MV-4-11 (cell line): Measurements from ENCODE around the gene PSD.

Source experiments
- DNase-seq: peaks from one replicate; lab custom pipeline; 2025; lab: John Stamatoyannopoulos, UW

Gene PSD

GRCh38 chr10:102438374-102438773 is 19.8 kb upstream of the PSD start:
- no peak for DNase-seq

DNA sequence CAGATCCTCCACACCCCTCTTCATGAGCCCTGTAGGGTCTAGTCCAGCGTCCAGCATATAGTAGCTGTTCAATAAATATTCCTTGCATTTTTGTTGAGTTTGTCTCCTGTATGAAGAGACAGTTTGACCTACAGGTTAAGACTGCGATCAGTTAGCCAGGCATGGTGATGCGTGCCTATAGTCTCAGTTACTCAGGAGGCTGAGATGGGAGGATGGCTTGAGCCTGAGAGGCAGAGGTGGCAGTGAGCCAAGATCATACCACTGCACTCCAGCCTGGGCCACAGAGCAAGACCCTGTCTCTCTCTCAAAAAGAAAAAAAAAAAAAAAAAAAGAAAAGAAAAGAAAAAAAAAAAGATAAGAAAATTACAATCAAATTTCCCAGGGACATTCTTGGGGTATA is 18.9 kb upstream of the PSD start:
- no peak for DNase-seq

GRCh38 chr10:102436312-102436711 is 17.7 kb upstream of the PSD start:
- DNase-seq = no peak

DNA sequence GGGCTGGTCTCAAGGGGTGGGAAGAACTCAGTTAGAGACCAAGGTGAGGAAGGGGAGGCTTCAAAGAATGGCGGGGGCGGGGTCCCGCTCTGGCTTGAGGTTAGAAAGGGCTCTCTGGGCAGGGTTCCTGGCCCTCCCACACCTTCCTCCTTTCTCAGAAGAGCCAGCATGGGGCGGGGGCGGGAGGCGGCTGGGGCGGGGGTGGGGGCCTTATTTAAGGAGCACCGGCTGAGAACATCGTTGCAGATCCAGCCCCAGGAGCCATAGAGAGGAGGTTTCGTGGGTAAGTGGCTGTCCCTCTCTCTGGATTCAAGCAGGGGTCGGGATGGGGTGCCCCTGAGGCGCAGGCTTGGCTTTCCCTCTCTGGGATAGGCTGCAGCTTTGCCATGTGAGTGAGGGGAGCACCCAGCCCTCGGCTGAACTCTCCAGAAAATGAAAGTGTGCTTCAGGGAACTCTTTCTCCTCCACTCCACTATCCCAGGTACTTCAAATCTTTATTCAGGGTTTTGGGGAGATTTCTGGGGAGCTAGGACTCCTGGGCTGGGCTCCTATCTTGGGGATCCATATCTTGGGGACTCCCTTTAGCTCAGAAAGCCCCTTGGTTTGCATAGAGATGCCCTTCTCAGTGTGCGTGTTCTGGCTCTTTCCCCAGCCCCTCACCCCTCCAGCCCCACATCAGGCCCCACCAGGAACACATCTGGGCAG is 17.1 kb upstream of the PSD start:
- peak; percentile 9 for DNase-seq

GRCh38 chr10:102435133-102435497 is 16.5 kb upstream of the PSD start:
- no peak for DNase-seq

DNA sequence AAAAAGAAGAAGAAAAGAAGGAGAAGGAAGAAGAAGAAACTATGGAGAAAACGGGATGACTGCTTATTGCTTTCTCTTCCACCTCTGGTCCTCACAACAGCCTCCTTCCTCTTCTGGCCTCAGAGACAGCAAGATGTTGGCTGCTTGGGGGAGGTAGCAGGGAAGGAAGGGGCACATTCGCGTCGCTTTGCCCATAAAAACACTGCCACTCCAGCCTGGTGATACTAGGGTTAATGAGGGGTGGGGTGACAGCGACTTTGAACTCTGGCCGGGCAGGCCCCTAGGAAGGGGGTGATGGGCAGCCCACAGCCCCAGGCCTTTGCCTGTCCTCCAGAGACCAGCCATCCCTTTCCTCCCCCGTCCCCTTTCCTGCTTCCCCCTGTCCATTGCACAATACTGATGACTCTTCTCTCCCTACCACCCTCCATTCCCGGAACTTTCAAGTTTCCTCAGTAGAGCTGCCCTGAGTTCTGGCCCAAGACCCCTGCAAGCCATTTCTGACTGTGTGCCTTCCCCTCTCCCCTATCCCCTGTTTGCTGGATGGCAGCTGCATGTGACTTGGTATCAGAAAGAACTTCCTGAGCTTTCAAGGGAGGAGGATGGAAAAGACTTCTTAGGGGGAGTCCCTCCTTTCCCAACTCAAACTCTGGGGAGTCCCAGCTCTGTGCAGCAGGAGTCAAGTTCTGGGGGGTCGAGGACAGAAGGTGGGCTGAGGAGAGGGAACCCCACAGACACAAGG is 16.0 kb upstream of the PSD start:
- DNase-seq = peak; percentile 30

DNA sequence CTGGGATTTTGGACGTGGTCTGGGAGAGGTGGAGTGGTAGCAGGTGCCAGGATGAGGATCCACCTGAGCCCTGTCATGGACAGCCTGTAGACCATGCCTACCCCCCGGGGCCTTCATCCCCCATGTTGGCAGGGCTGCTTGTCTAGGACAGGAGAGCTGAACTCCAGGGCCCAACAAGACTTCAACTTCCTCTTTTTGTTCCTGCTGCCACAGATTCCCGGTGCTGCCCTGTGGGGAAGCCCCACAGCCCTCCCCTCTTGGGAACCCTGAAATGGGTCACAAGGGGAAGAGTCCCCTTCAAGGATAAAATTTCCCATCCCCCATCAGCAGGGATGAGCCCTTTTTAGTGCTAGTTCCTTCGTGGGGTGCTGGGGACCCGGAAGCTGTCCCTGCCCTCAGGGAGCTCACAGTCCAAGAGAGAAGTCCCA is 15.0 kb upstream of the PSD start:
- DNase-seq = peak; percentile 60

DNA sequence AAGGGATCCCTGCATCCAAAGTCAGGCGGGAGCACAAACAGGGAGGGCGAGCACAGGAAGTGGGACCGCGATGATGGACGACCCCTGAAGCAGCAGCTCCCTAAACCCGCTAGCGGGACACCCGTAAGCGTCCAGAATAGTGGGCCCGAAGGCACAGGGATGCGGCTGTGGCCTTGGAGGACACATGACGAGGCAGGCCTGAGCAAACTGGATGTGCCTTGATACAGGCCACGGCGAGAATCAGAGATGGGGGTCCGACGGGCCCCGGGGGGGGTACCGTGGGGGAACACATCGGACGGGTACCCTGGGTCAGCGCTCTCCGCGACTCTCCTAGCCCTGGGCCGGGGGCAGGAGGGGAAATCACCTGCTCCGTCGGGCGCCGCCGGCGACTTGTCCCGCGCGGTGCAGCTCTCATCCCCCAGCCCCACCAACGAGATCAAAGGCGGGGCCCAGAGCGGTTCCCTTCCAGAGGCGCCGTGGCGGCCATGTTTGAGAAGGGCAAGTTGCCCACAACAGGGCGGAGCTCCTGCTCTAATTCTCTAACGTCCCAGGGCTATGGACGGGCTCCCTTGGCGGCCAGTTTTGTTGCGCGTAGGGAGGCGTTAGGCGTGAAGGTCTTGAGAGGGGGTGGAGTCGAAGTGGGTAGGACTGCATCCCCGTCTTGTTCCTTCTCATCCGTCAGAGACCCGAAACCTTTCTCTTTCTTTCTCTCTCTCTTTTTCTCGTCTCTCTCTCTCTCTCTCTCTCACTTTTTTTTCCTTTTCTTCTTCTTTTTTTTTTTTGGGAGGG is 13.8 kb upstream of the PSD start, which contains the start of gene CUEDC2:
TSS of gene CUEDC2 (minus strand) at position 413 of the 789 bp plus-strand sequence. CDS start 7,386 bp downstream, outside the sequence.
- DNase-seq = peak; percentile 96

GRCh38 chr10:102431452-102432124 is 13.0 kb upstream of the PSD start:
- DNase-seq = peak; percentile 15

GRCh38 chr10:102429468-102429867 is 10.9 kb upstream of the PSD start:
- DNase-seq = no peak

GRCh38 chr10:102426803-102427287 is 8.3 kb upstream of the PSD start:
- DNase-seq = no peak

DNA sequence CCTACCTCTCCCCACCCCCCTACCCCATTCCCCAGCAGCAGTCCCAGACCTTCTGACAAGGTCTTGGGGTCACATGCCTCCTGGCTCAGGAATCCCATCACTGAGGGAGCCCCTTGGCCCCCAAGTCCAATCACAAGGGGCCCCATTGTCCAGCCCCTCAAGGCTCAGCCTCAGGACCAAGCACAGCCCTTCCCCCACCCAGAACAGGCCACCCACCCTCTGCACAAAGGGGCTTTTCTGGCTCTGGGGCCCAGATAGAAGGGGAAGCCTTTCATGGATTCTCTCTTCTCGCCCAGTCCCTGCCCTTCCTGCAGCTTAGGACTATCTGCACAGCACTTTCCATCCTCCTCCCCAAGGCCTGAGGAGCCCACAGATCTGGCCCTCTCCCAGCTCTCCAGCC is 6.9 kb upstream of the PSD start:
- DNase-seq = no peak

- DNase-seq = no peak
Measured at GRCh38 chr10:102424916-102425315, 6.3 kb upstream of the PSD start.

- no peak for DNase-seq
Measured at GRCh38 chr10:102424145-102424544, 5.6 kb upstream of the PSD start.

DNA sequence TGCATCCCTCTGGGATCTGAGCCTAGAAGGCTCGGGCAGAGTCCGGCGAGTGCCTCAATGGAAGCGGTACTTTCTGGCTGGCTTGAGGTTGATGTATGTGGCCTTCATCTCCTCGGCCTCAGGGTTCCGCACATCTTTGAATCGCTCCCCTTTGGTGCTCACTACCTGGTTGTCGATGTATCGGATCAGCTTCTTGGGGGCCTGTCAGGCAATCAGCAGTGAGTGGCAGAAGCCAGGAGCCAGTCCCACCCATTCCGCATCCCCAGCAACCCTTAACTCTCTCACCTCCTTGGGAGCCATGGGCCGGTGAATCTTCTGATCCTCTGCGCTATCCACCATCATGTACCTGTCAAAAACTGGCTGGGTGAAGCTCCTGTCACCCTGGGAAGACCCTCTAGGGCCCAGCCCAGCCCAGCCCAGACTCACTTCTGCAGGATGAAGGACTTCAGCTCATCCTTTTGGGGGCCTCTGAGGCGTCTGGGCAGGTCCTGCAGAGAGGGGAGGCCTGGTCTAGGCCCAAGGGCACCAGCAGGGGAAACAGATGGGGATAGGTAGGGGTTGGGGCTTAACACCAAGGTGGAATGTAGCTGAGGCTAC is 4.9 kb upstream of the PSD start:
- no peak for DNase-seq

DNA sequence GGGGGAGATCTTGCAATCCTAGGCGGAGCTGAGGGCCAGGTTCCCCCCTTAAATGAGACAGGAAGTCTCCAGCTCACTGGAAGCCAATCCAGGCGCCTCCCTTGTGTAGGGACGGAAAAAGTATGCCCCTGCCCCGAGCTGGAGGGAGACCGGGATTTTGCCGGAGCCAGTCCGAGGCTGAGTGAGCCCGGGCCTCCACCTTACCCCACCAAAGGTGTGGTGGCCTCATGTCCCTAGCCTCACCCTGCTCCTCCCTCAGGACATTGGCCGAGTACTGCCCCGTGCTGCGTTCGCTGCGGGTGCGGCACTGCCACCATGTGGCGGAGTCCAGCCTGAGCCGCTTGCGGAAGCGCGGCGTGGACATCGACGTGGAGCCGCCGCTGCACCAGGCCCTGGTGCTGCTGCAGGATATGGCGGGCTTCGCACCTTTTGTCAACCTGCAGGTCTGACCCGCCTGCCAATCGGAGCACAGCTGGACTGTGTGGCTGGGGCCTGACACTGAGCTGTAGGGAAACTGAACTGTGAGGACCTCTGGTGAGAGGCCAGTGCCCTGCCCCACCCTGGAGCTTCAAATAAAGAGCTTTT is 4.1 kb upstream of the PSD start:
- peak; percentile 71 for DNase-seq

DNA sequence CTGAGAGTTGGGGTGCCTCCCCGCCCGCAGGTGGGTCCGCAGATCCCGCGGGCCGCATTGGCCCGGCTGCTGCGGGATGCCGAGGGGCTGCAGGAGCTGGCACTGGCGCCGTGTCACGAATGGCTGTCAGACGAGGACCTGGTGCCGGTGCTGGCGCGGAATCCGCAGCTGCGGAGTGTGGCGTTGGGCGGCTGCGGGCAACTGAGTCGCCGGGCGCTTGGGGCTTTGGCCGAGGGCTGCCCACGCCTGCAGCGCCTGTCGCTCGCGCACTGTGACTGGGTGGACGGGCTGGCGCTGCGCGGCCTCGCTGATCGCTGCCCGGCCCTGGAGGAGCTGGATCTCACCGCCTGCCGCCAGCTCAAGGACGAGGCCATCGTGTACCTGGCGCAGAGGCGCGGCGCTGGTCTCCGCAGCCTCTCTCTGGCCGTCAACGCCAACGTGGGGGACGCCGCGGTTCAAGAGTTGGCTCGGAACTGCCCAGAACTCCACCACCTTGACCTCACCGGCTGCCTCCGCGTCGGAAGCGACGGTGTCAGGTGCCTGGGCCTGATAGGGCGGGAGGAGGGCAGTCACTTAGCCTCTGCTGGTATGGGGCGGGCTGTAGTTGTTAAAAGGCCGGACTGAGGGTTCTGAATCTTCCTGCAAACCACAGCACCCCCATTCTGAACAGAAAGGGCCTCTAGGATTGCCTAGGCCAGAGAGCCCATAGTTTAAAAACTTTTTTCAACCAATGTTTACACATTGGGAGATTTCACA is 3.4 kb upstream of the PSD start:
- no peak for DNase-seq

GRCh38 chr10:102421507-102421756 is 2.8 kb upstream of the PSD start:
- DNase-seq = no peak

DNA sequence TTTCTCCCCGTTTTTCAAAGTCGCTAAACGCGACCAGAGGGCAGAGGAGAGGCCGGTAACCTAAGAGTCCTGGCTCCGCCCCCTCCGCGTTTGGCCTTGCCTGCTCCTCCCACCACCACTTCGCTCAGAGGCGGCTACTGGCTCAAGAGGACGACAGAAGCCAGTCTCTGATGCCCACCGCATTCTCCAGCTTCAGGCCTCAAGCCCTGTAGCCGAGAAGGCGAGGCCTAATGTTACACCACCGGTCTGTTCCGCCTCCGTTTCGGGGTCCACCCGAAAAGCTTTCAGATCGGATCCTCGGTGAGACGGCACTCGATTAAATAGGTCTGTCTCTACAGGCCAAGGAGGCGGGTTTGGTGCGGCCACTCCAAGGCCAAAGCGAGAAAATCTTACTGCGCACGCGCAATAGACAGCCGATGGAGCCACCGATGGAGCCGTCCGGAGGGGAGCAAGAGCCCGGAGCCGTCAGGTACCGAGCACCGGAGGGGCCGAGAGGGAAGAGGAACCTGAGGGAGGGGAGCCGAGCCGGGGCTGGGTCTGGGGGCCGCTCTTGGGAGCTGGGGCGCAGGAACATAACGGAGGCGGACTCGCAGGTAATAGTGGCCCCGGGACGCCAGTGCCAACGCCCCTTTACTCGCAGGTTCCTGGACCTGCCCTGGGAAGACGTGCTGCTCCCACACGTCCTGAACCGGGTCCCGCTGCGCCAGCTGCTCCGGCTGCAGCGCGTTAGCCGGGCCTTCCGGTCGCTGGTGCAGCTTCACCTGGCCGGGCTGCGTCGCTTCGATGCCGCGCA is 2.3 kb upstream of the PSD start, which contains the start of gene FBXL15:
TSS of gene FBXL15 (plus strand) at position 123 of the 793 bp plus-strand sequence. CDS start at position 417, 294 bp downstream.
- peak; percentile 96 for DNase-seq
